ENCODE data around the gene ODC1. TPM values are rescaled to one million over a fixed set of nuclear protein-coding genes. Genes with fewer than 3 reads are reported as not detected.

ODC1 gene
- total RNA-seq, 1 experiment from 2014 or later = 46.6 TPM

DNA sequence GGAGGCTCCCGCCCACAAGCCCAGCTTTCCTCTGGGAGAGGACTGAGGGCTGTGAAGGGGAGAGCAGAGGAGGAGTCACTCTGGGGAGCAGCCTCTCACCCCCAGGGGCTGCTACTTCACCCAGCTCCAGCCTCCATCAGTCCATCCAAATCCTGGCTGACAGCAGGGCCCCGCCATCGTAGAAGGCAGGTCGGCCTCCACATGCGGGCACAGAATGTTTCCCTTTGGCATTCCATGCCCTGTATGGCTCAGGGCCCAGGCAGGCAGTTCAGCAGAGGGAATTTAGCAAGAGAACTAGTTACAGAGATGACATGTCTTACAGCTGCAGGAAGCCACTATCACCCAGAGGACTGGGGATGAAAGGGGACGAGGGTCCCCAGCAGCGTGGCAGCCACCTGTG lies 6.4 kb upstream of the ODC1 start (continued):
- TF ChIP-seq TEAD4 (CRISPR knock-in tag; IDR thresholded peaks at IDR 0.05) (no peak), KAT7 (CRISPR knock-in tag; IDR thresholded peaks at IDR 0.05; ENCODE audit: borderline replicate concordance) (no peak), RORB (CRISPR knock-in tag; IDR thresholded peaks at IDR 0.05) (no peak)
- TF ChIP-seq, protein P1, sequence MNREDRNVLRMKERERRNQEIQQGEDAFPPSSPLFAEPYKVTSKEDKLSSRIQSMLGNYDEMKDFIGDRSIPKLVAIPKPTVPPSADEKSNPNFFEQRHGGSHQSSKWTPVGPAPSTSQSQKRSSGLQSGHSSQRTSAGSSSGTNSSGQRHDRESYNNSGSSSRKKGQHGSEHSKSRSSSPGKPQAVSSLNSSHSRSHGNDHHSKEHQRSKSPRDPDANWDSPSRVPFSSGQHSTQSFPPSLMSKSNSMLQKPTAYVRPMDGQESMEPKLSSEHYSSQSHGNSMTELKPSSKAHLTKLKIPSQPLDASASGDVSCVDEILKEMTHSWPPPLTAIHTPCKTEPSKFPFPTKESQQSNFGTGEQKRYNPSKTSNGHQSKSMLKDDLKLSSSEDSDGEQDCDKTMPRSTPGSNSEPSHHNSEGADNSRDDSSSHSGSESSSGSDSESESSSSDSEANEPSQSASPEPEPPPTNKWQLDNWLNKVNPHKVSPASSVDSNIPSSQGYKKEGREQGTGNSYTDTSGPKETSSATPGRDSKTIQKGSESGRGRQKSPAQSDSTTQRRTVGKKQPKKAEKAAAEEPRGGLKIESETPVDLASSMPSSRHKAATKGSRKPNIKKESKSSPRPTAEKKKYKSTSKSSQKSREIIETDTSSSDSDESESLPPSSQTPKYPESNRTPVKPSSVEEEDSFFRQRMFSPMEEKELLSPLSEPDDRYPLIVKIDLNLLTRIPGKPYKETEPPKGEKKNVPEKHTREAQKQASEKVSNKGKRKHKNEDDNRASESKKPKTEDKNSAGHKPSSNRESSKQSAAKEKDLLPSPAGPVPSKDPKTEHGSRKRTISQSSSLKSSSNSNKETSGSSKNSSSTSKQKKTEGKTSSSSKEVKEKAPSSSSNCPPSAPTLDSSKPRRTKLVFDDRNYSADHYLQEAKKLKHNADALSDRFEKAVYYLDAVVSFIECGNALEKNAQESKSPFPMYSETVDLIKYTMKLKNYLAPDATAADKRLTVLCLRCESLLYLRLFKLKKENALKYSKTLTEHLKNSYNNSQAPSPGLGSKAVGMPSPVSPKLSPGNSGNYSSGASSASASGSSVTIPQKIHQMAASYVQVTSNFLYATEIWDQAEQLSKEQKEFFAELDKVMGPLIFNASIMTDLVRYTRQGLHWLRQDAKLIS (CRISPR knock-in tag; IDR thresholded peaks at IDR 0.05; ENCODE audit: borderline replicate concordance) = no peak
- TF ChIP-seq, protein P2, sequence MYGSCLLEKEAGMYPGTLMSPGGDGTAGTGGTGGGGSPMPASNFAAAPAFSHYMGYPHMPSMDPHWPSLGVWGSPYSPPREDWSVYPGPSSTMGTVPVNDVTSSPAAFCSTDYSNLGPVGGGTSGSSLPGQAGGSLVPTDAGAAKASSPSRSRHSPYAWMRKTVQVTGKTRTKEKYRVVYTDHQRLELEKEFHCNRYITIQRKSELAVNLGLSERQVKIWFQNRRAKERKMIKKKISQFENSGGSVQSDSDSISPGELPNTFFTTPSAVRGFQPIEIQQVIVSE (CRISPR knock-in tag; IDR thresholded peaks at IDR 0.05; ENCODE audit: borderline replicate concordance) = no peak

DNA sequence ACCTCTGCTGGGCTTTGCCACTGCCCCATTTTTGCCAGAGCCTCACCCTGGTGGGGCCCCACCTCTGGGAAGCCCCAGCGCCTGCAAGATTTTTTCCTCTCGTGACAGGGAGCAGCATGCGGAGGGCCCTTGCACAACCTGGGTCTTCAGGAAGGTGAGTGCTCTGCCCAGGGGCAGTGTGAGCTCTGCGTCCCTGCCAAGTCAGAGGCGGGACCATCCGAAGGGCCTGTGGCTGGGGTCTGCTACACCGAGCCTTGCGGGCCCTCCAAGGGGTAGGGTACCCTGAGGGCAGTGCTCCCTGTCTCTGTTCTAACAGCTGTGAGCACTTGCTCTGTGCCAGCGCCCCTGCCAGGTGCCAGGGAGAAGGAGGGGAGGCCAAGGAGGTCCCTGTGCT lies 5.8 kb upstream of the ODC1 start:
- POLR2A ChIA-PET = no interaction called here
- no peaks in the 10 kb centered on the region for H3K9me3 Mint-ChIP-seq
- CTCF ChIA-PET = no interaction called here
- ATAC-seq (no peak), DNase-seq (ENCODE audit: low spot score) (no peak)
- TF ChIP-seq ELF4 (CRISPR knock-in tag; IDR thresholded peaks at IDR 0.05; ENCODE audit: low read depth) (no peak), EMX1 (CRISPR knock-in tag; IDR thresholded peaks at IDR 0.05) (no peak), ESRRA (CRISPR knock-in tag; IDR thresholded peaks at IDR 0.05; ENCODE audit: borderline replicate concordance) (no peak), RELA (CRISPR knock-in tag; IDR thresholded peaks at IDR 0.05; ENCODE audit: borderline replicate concordance) (no peak), ETV6 (CRISPR knock-in tag; IDR thresholded peaks at IDR 0.05) (no peak), JUN (CRISPR knock-in tag; IDR thresholded peaks at IDR 0.05) (no peak), NR1H2 (CRISPR knock-in tag; IDR thresholded peaks at IDR 0.05) (no peak), MXD4 (CRISPR knock-in tag; IDR thresholded peaks at IDR 0.05; ENCODE audit: borderline replicate concordance) (no peak), PRRX2 (CRISPR knock-in tag; IDR thresholded peaks at IDR 0.05) (no peak)
- TF ChIP-seq, protein P2 (CRISPR knock-in tag; IDR thresholded peaks at IDR 0.05; ENCODE audit: borderline replicate concordance) = no peak
- TF ChIP-seq, protein P3, sequence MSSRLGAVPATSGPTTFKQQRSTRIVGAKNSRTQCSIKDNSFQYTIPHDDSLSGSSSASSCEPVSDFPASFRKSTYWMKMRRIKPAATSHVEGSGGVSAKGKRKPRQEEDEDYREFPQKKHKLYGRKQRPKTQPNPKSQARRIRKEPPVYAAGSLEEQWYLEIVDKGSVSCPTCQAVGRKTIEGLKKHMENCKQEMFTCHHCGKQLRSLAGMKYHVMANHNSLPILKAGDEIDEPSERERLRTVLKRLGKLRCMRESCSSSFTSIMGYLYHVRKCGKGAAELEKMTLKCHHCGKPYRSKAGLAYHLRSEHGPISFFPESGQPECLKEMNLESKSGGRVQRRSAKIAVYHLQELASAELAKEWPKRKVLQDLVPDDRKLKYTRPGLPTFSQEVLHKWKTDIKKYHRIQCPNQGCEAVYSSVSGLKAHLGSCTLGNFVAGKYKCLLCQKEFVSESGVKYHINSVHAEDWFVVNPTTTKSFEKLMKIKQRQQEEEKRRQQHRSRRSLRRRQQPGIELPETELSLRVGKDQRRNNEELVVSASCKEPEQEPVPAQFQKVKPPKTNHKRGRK (CRISPR knock-in tag; IDR thresholded peaks at IDR 0.05; ENCODE audit: borderline replicate concordance) = no peak
- TF ChIP-seq, protein P4, sequence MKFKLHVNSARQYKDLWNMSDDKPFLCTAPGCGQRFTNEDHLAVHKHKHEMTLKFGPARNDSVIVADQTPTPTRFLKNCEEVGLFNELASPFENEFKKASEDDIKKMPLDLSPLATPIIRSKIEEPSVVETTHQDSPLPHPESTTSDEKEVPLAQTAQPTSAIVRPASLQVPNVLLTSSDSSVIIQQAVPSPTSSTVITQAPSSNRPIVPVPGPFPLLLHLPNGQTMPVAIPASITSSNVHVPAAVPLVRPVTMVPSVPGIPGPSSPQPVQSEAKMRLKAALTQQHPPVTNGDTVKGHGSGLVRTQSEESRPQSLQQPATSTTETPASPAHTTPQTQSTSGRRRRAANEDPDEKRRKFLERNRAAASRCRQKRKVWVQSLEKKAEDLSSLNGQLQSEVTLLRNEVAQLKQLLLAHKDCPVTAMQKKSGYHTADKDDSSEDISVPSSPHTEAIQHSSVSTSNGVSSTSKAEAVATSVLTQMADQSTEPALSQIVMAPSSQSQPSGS (CRISPR knock-in tag; IDR thresholded peaks at IDR 0.05; ENCODE audit: borderline replicate concordance, low read depth) = no peak
- peaks cover 12% of the 10 kb centered on the region for H3K4me1 Mint-ChIP-seq
- no peaks in the 10 kb centered on the region for H3K36me3 Mint-ChIP-seq
- peaks cover 15% of the 10 kb centered on the region for H3K27me3 Mint-ChIP-seq (ENCODE audit: low read depth)
- H3K4me3 Mint-ChIP-seq = no peak overlapping the region
- H3K27ac Mint-ChIP-seq = no peak overlapping the region
